Endometrium (tissue), 2 donors: ENCODE data around the gene KLK14.

ENCODE experiments used
- FAIRE-seq: peaks from 2 replicates; lab custom pipeline; 2012; peaks lifted over from hg19 to GRCh38; lab: Jason Lieb, UNC
- donor health status: control.
- donor health status: control.

KLK14 gene, protein sequence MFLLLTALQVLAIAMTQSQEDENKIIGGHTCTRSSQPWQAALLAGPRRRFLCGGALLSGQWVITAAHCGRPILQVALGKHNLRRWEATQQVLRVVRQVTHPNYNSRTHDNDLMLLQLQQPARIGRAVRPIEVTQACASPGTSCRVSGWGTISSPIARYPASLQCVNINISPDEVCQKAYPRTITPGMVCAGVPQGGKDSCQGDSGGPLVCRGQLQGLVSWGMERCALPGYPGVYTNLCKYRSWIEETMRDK

DNA sequence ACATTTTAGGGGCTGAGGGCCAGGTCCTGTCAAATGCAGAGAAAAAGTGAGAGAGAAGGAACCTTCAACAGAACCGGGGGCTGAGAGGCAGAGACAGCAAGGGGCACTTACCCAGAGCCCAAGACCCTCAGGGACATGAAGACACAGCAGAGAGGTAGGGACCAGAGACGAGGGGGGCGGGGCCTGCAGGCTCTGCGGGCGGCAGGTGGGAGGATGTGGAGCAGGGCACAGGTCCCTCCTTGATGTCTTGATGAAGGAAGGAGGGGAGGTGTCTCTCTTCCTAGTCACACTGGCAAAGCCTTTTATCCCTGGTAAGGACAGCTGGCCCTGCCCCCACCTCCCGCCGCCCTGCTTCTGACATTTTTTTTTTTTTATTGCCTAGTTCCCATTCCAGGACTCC lies at the start of gene KLK14:
TSS of gene KLK14 (minus strand) at position 277 of the 400 bp plus-strand sequence. CDS start at position 4, 273 bp downstream.
- FAIRE-seq = no peak

DNA sequence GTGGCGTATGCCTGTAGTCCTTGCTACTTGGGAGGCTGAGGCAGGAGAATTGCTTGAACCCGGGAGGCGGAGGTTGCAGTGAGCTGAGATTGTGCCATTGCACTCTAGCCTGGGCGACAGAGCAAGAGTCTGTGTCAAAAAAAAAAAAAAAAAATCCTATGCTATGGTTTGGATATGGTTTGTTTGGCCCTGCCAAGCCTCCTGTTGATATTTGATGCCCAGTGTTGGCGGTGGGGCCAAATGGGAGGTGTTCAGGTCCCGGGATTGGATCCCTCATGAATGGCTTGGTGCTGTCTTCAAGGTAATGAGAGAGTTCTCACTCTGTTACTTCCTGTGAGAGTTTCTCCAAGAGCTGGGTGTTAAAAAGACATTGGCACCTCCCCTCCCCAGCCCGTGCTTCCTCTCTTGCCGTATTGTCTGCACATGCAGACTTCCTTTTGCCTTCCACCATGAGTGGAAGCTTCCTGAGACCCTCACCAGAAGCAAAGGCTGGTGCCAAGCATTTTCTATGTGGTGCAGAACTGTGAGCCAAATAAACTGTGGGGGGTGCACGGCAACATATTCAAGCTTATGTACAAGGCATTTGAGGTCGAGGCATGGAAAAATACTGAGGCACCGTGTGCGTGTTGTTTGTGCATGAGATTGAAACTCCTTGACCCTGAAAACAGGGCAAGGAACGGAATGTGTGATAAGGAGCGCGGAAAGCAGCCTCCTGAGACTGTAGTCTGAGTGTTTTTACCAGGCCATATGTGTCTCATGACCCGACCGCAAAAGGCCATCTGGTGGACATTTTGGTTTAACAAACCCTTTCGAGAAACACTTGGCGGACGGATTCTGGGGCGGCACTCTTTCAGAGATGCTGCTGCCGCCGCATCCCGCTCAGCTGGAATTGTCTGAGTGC lies 49.3 kb upstream of the KLK14 start:
- FAIRE-seq = no peak

DNA sequence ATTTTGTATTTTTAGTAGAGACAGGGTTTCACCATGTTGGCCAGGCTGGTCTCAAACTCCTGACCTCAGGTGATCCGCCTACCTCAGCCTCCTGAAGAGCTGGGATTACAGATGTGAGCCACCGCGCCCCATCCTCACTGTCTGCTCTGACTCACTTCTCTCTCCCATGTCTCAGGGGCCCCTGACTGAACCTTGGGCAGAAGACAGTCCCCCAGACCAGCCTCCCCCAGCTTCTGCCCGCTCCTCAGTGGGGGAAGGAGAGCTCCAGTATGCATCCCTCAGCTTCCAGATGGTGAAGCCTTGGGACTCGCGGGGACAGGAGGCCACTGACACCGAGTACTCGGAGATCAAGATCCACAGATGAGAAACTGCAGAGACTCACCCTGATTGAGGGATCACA lies 47.0 kb upstream of the KLK14 start:
- no peak for FAIRE-seq

DNA sequence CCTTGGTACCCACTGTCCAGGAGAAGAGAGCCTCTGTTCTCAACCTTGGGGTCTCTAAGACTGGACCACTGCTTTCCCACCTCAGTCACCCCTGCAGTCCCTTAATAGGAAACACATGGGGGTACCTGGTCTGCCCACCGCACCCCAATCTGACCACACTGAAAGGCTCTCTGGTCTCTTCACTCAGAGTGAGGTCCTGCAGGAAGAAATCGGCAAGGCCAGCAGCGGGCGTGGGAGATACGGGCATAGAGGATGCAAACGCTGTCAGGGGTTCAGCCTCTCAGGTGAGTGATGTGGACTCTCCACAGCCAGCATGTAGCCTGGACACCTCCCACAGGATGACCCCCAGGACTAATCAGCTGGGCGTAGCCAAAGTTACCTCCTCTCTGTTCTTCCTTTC lies 45.5 kb upstream of the KLK14 start:
- no peak for FAIRE-seq

DNA sequence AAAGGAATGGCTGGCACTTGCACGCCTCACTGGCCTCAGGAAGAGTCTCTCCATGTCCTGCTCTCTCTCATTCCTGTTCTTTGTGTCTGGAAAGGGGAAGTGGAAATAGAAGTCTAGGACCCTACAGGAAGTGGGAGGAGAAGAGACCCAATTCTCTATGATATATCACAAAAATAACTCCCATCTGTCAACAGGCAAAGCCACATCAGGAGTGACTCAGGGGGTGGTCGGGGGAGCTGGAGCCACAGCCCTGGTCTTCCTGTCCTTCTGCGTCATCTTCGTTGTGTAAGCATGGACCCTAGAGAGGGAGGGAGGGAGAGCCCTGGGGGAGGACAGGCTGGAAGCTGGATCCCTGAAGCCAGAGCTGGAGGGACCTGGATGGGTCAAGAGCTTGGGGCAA lies 45.1 kb upstream of the KLK14 start:
- no peak for FAIRE-seq

DNA sequence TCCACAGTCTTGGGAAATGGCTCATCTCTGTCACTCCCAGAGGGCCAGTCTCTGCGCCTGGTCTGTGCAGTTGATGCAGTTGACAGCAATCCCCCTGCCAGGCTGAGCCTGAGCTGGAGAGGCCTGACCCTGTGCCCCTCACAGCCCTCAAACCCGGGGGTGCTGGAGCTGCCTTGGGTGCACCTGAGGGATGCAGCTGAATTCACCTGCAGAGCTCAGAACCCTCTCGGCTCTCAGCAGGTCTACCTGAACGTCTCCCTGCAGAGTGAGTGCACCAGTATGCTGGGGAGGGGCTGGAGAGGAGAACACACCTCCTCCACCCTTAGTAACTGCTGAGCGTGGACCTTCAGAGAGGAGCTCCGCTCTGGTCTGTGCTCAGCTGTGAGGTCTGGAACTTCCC lies 44.3 kb upstream of the KLK14 start:
- FAIRE-seq = no peak

DNA sequence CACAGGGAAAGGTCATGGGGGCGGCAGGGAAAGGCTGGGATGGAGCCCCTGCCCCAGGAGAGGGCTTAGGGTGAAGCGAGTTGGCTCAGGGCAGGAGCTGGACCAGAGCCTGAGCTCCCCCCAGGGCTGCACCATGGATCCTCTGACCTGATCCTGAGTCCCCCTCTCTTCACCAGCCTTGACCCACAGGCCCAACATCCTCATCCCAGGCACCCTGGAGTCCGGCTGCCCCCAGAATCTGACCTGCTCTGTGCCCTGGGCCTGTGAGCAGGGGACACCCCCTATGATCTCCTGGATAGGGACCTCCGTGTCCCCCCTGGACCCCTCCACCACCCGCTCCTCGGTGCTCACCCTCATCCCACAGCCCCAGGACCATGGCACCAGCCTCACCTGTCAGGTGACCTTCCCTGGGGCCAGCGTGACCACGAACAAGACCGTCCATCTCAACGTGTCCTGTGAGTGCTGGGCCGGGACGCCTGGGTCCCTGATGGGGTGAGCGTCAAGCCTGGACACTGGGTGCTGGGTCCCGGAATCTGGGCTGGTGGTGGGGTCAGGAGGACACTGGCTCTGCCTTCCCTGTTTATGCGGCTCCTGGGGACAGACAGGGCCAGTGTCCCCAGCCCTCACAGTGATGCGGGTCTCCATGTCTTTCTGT lies 42.9 kb upstream of the KLK14 start:
- FAIRE-seq = no peak

DNA sequence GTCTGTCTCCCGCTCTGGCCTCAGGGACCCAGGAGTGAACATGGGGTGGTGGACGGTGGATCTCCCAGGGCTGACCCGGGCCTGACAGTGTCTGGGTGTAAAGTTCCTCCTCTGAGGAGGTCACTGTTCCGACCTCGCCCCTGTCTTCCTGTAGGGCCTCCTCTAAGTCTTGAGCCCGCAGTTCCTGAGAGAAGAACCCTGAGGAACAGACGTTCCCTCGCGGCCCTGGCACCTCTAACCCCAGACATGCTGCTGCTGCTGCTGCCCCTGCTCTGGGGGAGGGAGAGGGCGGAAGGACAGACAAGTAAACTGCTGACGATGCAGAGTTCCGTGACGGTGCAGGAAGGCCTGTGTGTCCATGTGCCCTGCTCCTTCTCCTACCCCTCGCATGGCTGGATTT lies 42.0 kb upstream of the KLK14 start, which contains the start of gene SIGLEC9:
TSS of gene SIGLEC9 (plus strand) at position 178 of the 400 bp plus-strand sequence. CDS start at position 247, 69 bp downstream.
- no peak for FAIRE-seq

DNA sequence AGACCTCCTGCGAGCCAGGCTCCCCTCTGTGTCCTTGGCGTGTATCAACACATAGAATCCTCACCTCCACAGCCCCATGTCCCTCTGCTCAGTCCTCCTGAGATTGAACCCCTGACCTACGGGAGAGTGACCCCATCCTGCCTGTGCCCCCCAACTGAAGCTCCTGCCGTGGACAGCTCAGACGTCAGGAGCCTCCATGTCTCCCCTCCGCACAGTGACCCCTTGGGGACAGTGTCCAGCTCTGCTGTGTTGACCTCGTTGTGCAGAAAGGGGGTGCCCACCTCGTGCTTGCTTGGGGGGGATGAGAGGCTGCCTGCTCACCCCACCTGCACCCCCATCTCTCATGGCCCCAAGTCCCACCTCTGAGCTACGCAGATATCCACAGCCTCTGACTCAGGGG lies 41.5 kb upstream of the KLK14 start:
- no peak for FAIRE-seq

DNA sequence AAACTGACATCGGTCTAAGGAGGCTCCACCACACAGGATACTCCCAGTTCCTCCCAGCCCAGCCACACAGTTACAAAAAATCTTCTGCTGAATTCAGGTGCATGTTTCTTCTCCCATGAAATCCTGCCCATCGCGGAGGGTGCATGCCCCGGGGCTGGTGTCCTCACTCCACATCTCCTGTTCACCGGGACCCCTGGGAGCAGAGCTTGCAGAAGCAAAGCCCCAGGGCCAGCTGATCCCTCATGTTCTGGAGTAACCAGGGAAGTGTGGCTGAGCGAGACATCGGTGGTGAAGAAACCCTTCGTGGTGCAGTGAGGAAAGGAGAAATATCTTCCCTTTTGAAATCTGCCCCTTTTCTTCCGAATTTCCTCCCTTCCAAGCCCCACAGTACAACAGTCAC lies 41.1 kb upstream of the KLK14 start:
- no peak for FAIRE-seq

DNA sequence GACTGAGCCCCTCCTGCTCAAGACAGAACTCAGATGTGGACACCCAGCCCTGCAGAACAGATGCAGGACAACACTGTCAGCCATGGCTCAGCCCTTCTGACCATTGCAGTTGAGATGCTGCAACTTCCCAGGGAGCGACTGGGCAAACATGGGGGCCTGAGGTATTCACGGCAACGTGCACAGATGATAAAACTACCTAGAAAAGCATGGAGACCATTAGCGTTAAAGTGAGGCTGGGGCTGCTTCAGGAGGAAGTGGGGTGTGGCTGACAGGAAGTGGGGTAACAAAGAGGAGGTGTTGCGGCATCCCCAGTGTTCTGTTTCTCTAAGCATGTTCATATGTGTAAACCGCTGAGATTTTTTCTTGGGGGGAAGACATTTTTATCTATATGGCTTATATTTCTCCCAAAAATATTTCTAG lies 40.7 kb upstream of the KLK14 start:
- FAIRE-seq = no peak

DNA sequence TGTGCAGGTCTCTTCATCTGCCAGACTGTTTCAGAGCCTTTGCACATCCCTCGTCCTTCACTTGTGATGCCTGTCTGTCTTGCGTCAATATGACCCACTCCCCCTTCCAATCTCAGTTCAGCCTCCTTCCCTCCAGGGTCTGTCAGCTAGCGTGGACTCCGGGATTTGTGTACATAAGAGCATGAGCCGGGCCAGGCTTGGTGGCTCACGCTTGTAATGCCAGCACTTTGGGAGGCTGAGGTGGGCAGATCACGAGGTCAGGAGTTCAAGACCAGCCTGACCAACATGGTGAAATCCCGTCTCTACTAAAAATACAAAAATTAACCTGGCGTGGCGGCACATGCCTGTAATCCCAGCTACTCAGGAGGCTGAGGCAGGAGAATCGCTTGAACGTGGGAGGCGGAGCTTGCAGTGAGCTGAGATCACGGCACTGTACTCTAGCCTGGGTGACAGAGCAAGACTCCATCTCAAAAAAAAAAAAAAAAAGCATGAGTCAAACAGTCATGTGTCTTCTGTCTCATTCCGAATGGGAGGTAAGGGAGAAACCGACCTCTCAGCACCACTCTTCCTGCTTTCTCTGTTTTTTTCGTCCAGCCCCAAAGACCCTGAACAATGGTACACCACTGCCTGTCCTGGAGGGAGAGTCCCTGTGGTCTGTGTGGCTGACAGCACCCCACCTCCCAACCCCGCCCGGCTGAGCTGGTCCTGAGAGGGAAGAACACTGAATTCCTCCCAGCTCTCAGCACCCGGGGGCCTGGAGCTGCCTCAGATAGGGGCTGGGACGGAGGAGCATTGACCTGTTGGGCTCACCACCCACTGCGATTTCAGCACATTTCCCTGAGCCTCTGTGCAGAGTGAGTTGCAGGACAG lies 39.7 kb upstream of the KLK14 start:
- no peak for FAIRE-seq

DNA sequence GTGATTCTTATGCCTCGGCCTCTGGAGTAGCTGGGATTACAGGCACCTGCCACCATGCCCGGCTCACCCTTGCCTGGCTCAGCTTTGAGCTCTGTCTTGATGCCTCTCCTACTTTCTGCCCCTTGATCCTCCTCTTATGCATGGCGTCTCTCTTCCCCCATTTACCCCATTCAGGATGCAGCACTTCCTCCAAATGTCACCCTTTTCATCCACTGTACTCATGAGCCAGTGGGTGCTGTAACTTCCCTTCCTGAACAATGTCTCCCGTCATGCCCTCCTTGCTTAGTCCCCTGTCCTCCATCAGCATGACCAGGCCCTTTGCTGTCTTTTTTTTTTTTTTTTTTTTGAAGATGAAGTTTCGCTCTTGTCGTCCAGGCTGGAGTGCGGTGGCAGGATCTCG lies 38.6 kb upstream of the KLK14 start:
- no peak for FAIRE-seq

DNA sequence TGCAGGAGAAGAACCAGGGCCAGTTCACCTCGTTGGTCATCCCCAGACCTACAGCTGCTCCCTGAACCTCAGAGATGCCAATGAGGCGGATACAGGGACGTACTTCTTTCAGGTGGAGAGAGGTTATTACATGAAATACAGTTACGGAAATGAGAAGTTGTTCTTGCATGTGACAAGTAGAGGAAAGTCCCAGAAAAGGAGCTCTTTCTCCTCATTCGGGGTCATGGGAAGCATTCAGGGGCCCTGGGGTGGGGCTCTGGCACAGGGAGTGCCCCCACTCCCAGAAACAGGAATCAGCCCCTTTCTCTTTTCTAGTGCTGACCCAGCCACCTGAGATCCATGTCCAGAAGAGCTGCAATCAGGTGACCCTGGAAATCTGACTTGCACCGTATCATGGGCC lies 37.5 kb upstream of the KLK14 start:
- no peak for FAIRE-seq

DNA sequence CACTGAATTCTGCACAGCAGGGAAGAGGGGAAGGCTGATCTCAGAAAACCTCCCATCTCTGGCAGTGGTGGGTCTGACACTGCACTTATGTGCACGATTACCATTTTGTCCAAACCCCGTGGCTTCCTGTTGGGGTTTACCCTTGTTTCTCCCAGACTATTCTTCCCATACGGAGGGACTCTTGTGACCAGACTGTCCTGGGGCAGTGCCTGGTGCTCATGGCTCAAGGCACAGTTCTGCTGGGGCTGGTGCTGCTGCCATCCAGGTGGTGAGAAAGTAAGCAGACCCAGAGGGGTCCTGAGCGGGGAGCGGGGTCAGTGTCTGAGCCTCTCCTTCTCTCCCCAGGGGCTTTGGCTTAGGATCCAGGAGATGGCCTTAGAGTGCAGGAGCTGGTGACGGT lies 36.9 kb upstream of the KLK14 start:
- FAIRE-seq = no peak

DNA sequence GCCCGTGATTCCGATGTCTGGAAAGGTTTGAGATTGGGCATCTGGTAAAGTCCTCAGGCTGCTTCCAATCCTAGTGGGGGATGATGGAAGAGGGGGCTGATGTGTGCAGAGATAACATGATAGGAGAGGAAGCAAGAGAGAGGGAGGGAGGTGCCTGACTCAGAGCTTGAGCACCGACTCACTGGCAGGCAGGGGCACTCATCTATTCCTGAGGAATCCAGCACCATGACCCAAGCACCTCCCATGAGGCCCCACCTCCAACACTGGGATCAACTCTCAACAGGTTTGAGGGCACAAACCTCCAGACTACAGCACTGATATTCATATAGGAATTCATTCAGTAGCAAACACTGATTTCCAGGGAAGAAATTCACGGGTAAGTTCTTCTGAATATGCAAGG lies 36.4 kb upstream of the KLK14 start:
- FAIRE-seq = no peak

DNA sequence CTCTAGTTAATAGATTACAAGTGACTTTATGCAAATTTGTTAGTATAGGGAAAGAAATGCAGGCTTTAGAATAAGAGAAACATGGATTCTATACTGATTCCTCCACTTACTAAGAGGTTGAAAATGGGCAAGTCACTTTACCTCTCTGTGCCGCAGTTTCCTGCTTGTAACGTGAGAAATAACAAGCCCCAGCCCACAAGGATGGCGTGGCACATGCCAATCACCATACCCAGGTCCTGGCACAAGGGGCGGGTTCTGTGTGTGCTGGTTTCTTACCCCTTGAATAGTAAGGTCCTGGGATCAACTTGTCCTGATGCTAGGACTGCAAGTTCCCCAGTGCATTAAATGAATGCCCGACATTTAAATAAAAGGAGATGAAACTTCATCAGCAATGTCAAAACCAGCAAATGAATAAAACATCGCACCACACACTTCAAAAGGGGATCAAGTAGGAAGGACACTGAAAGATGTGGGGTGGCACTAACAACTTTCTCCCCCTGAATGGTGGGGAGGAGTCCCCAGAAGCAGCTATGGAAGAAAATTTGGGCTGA lies 34.1 kb upstream of the KLK14 start:
- FAIRE-seq = no peak

DNA sequence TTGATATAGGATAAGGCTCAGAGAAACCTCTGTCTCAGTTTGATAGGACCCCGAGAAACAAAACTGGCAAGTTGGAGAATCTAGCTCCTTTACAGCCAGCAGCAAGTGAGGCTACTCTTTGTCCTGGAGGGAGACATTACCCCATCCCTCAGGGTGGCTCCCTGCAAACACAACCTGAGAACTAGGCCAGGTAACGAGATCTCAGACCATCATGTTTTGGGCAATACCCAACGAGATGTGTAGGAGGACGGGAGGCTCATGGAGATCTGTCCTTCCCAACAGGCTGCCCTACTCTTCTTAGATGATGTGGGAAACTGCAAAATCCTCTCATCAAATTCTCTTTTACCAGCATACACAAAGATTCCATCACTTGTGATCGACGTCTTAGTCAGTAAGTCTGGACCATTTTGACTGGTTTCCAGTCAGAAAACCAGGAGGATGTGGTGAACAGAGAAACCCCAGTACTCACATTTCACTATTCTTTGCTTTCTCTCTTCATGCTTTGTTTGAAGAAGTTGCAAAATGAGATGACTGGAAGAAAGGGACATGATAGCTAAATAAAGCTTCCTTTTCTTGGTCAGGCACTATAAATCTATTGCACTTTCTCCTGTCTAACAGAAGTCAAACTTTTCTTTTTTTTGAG lies 31.5 kb upstream of the KLK14 start:
- no peak for FAIRE-seq

DNA sequence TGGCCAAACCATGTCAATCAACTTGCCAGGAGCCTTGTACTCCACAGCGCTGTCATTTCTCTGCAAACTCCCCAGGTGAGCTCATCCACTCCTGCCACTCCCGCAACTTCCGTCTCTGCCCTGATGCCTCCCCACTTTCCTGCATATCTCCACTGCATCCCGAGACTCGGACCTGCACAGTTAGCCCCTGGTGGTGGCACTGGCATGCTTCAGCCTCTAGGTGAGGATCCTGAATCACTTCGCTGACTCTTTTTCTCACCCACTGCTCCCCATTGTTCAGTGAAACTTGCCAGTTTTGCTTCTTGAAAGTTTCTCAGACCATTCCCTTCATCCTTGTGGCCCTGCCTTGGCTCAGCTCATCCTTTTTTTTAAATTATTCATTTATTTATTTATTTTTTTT lies 28.9 kb upstream of the KLK14 start:
- no peak for FAIRE-seq

DNA sequence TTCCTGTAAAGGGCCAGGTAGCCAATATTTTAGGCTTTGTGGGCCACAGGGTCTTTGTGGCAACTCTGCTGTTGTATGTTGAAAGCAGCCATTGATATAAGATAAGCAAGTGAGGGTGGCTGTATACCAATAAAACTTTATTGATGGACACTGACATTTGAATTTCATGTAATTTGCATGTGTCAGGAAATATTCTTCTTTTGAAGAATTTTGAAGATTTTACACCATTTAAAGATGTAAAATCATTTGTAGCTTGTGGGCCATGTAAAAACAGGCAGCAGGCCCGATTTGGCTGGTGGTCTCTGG lies 27.9 kb upstream of the KLK14 start:
- no peak for FAIRE-seq

DNA sequence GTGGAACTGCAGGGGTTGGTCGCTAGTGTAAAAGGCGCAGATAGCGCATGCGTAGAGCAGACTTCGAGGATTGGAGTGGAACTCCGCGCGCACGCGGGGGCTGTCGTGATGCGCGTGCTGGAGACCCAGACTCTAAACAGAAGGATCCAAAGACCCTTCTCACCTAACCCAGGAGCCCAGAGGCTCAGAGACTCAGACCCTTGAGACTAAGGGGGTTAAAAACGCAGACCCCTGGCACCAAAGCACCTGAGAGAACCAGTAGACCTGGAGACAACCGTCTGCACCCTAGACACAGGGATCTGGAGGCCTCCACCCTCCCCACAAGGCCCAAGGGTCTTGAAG lies 26.1 kb upstream of the KLK14 start:
- FAIRE-seq = no peak
